Gastroesophageal sphincter (tissue), 4 donors: ENCODE results near the gene NRXN2. TPM values are rescaled to one million over a fixed set of nuclear protein-coding genes. Genes with fewer than 3 reads are reported as not detected.

ENCODE experiments used
- ATAC-seq: fragments of 150-250 bp; one replicate; pipeline ENCODE4 v1.9.1; 2016; ENCODE audit warnings: mild to moderate bottlenecking, moderate library complexity
- H3K27ac ChIP-seq, 4 donors: fragments of 200-600 bp; sonication (generic) in 3 of 4; 1 replicate in 3 of 4; 2 replicates in 1 of 4; pipeline ENCODE4 v1.5.1; 2016 to 2019
- H3K27me3 ChIP-seq: fragments of 200-600 bp; sonication (generic); one replicate; pipeline ENCODE4 v1.5.1; 2019
- H3K36me3 ChIP-seq, 2 donors: fragments of 200-600 bp; sonication (generic); one replicate each; pipeline ENCODE4 v1.5.1; 2019; ENCODE audit warnings: control low read depth in 1 of 2
- H3K4me1 ChIP-seq, 3 donors: fragments of 200-600 bp; sonication (generic); 1 replicate in 2 of 3; 2 replicates in 1 of 3; pipeline ENCODE4 v1.5.1; 2016 to 2019; ENCODE audit warnings: control low read depth in 2 of 3
- H3K4me3 ChIP-seq, 2 donors: fragments of 200-600 bp; sonication (generic); one replicate each; pipeline ENCODE4 v1.5.1; 2019; ENCODE audit warnings: mild to moderate bottlenecking in 1 of 2, moderate library complexity in 1 of 2
- H3K9me3 ChIP-seq, 3 donors: fragments of 200-600 bp; sonication (generic); one replicate each; pipeline ENCODE4 v1.5.1; 2017 to 2019; ENCODE audit warnings: control low read depth in 2 of 3
- EP300 ChIP-seq: sonication (generic); formaldehyde crosslinking; IDR thresholded peaks from one replicate; pipeline ENCODE4 v1.6.1; 2017; ENCODE audit warnings: antibody characterized with exemption, mild to moderate bottlenecking
- POLR2A ChIP-seq, 2 donors: fragments of 450-650 bp; IDR thresholded peaks; one replicate each; pipeline ENCODE4 v1.6.1; 2017; ENCODE audit warnings: antibody characterized with exemption in 2 of 2, mild to moderate bottlenecking in 2 of 2, moderate library complexity in 1 of 2
- POLR2AphosphoS5 ChIP-seq: sonication (generic); formaldehyde crosslinking; IDR thresholded peaks from one replicate; pipeline ENCODE4 v1.6.1; 2017; ENCODE audit warnings: antibody characterized with exemption
- WGBS, 2 donors: methylation state at CpG; one replicate each; pipeline ENCODE4 v1.1.5; 2018; ENCODE audit warnings: low coverage in 1 of 2; 5-methylcytosine and 5-hydroxymethylcytosine counted together
- total RNA-seq, 4 donors: library from RNA; depleted of rRNA; stranded (reverse); fragments of >200 nt; gene quantifications; one replicate each; pipeline ENCODE4 v1.1.0, GENCODE V29; 2016
- TF ChIP-seq, protein P1 (sequence below), 4 experiments: fragments of 200-600 bp in 2 of 4; fragments of 450-650 bp in 2 of 4; sonication (generic) in 1 of 4; IDR thresholded peaks; one replicate each; pipeline ENCODE4 v1.5.1; 2017 to 2019; ENCODE audit warnings: antibody characterized with exemption in 4 of 4, mild to moderate bottlenecking in 2 of 4, moderate library complexity in 2 of 4

The NRXN2 gene
- total RNA-seq, 4 donors from 2014 or later: 3.4 to 25.4 (median 5.0) TPM

GRCh38 chr11:64592234-64592615, 130.8 kb downstream of the NRXN2 start:
- no peak for ATAC-seq
- no peaks in the 10 kb centered on the region for H3K27me3 ChIP-seq
- no peak overlapping the region for H3K27ac ChIP-seq
- no peak overlapping the region for H3K4me3 ChIP-seq
- no peaks in the 10 kb centered on the region for H3K36me3 ChIP-seq
- peaks cover 0 to 24% (median 0%) of the 10 kb centered on the region in 3 donors for H3K9me3 ChIP-seq
- TF ChIP-seq POLR2A (IDR thresholded peaks at IDR 0.05): no peak
- no peak for TF ChIP-seq EP300
- TF ChIP-seq POLR2AphosphoS5: no peak
- TF ChIP-seq, protein P1, sequence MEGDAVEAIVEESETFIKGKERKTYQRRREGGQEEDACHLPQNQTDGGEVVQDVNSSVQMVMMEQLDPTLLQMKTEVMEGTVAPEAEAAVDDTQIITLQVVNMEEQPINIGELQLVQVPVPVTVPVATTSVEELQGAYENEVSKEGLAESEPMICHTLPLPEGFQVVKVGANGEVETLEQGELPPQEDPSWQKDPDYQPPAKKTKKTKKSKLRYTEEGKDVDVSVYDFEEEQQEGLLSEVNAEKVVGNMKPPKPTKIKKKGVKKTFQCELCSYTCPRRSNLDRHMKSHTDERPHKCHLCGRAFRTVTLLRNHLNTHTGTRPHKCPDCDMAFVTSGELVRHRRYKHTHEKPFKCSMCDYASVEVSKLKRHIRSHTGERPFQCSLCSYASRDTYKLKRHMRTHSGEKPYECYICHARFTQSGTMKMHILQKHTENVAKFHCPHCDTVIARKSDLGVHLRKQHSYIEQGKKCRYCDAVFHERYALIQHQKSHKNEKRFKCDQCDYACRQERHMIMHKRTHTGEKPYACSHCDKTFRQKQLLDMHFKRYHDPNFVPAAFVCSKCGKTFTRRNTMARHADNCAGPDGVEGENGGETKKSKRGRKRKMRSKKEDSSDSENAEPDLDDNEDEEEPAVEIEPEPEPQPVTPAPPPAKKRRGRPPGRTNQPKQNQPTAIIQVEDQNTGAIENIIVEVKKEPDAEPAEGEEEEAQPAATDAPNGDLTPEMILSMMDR (IDR thresholded peaks at IDR 0.05): no peak
- WGBS, 2 donors: no CpG with 5 or more reads among the region's 3 CpGs
- no peaks in the 10 kb centered on the region for H3K4me1 ChIP-seq

DNA sequence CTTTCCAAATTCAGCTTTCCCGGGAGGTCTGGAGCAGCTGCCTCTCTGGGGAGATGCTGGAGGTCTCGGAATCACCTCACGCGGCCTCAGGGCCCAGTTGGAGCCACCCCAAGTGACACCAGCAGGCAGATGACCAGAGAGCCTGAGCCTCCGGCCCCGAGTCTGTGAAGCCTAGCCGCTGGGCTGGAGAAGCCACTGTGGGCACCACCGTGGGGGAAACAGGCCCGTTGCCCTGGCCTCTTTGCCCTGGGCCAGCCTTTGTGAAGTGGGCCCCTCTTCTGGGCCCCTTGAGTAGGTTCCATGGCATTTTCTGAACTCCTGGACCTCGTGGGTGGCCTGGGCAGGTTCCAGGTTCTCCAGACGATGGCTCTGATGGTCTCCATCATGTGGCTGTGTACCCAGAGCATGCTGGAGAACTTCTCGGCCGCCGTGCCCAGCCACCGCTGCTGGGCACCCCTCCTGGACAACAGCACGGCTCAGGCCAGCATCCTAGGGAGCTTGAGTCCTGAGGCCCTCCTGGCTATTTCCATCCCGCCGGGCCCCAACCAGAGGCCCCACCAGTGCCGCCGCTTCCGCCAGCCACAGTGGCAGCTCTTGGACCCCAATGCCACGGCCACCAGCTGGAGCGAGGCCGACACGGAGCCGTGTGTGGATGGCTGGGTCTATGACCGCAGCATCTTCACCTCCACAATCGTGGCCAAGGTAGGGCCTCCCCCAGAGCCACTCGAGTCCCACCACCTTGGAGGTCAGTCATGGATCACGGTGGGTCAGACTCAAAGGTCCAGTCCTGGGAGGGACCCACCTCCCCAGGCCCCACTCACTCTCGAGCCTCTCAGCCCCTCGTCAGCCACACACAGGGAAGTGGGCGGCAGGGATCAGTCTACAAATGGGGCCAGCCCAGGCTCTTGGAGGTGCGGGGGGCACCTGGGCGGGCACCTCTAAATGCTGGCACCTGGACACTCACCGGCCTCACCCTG, 131.5 kb downstream of the NRXN2 start:
- H3K9me3 ChIP-seq: peaks cover 0 to 26% (median 0%) of the 10 kb centered on the region in 3 donors
- H3K27ac ChIP-seq: no peak overlapping the region
- H3K4me3 ChIP-seq: no peak overlapping the region
- no peaks in the 10 kb centered on the region for H3K36me3 ChIP-seq
- ATAC-seq: no peak
- H3K27me3 ChIP-seq: no peaks in the 10 kb centered on the region
- no peak for TF ChIP-seq EP300
- TF ChIP-seq POLR2AphosphoS5: no peak
- TF ChIP-seq POLR2A (IDR thresholded peaks at IDR 0.05): no peak
- TF ChIP-seq, protein P1 (IDR thresholded peaks at IDR 0.05): no peak
- WGBS, 2 donors: 80 to 90% methylated on average over 3 to 6 of the region's 36 CpGs
- H3K4me1 ChIP-seq: no peaks in the 10 kb centered on the region

GRCh38 chr11:64590763-64591221, 132.2 kb downstream of the NRXN2 start, which contains the start of gene SLC22A12:
SLC22A12 (plus strand) TSS chr11:64591220; CDS start chr11:64591557, 337 bp downstream.
- peaks cover 0 to 26% (median 0%) of the 10 kb centered on the region in 3 donors for H3K9me3 ChIP-seq
- H3K27me3 ChIP-seq: no peaks in the 10 kb centered on the region
- no peak for ATAC-seq
- no peak within 1 kb of the TSS for H3K27ac ChIP-seq
- TF ChIP-seq POLR2A (IDR thresholded peaks at IDR 0.05): no peak
- TF ChIP-seq POLR2AphosphoS5: no peak
- TF ChIP-seq EP300: no peak
- TF ChIP-seq, protein P1 (IDR thresholded peaks at IDR 0.05): no peak
- no peaks in the 10 kb centered on the region for H3K4me1 ChIP-seq
- H3K4me3 ChIP-seq: no peak within 1 kb of the TSS
- 77% methylated on average over 8 of the region's 14 CpGs; no CpG with 5 or more reads in 1 of the 2 donors for WGBS, 2 donors
- no peaks in the 10 kb centered on the region for H3K36me3 ChIP-seq

GRCh38 chr11:64588701-64589100, 134.3 kb downstream of the NRXN2 start:
- no peak for TF ChIP-seq POLR2AphosphoS5
- no peak for TF ChIP-seq POLR2A (IDR thresholded peaks at IDR 0.05)
- TF ChIP-seq, protein P1 (IDR thresholded peaks at IDR 0.05): no peak
- TF ChIP-seq EP300: no peak

More at GRCh38 chr11:64588701-64589100, 134.3 kb downstream of the NRXN2 start:
- H3K27me3 ChIP-seq: no peaks in the 10 kb centered on the region
- whole genome bisulfite sequencing, 2 donors: 78 to 90% methylated on average over 2 of the region's 2 CpGs
- peaks cover 0 to 26% (median 0%) of the 10 kb centered on the region in 3 donors for H3K9me3 ChIP-seq
- H3K36me3 ChIP-seq: no peaks in the 10 kb centered on the region
- no peak overlapping the region for H3K4me3 ChIP-seq
- no peaks in the 10 kb centered on the region for H3K4me1 ChIP-seq
- H3K27ac ChIP-seq: no peak overlapping the region
- no peak for ATAC-seq
